HFFc6 (cell line): ENCODE data around the gene LMTK2. TPM values are rescaled to one million over a fixed set of nuclear protein-coding genes. Genes with fewer than 3 reads are reported as not detected.

Experiments
- DNase-seq: peaks from one replicate; pipeline ENCODE4 v3.0.0-alpha.2; 2018
- H3K27ac Mint-ChIP-seq: 2 replicates; pipeline ENCODE4 v1.8.0; 2020; ENCODE audit warnings: mild to moderate bottlenecking, mixed read lengths
- H3K27me3 Mint-ChIP-seq: 2 replicates; pipeline ENCODE4 v1.8.0; 2021; ENCODE audit warnings: mild to moderate bottlenecking, moderate library complexity, mixed read lengths; ENCODE audit not compliant: insufficient read depth
- H3K36me3 Mint-ChIP-seq: 2 replicates; pipeline ENCODE4 v1.8.0; 2021; ENCODE audit warnings: low read depth, mixed read lengths
- H3K4me1 Mint-ChIP-seq: 2 replicates; pipeline ENCODE4 v1.8.0; 2020; ENCODE audit warnings: low read depth, mixed read lengths
- H3K4me3 Mint-ChIP-seq: 2 replicates; pipeline ENCODE4 v1.8.0; 2020; ENCODE audit warnings: mild to moderate bottlenecking, moderate library complexity, mixed read lengths
- H3K9me3 Mint-ChIP-seq: 2 replicates; pipeline ENCODE4 v1.8.0; 2020; ENCODE audit warnings: mild to moderate bottlenecking, mixed read lengths
- CTCF ChIP-seq: fragments of 200-600 bp; sonication (generic); IDR thresholded peaks from 2 replicates; pipeline ENCODE4 v1.5.0; 2021; ENCODE audit warnings: antibody characterized with exemption, mild to moderate bottlenecking
- total RNA-seq, 6 experiments: library from RNA; stranded (reverse); fragmentation: NEBNext Ultra II Directional; extraction: Animal tissue kit (Norgen Biotek cat#: 25700); gene quantifications; 2 replicates in 1 of 6; 3 replicates in 5 of 6; pipeline ENCODE4 v1.2.3, GENCODE V29; 2021

Gene LMTK2
- total RNA-seq, 6 experiments from 2014 or later: 9.2 to 13.5 (median 10.0) TPM

GRCh38 chr7:98230746-98231471 is 124.2 kb downstream of the LMTK2 start:
- no peaks in the 10 kb centered on the region for H3K9me3 Mint-ChIP-seq
- TF ChIP-seq CTCF: no peak
- no peak for DNase-seq
- no peaks in the 10 kb centered on the region for H3K4me1 Mint-ChIP-seq
- H3K36me3 Mint-ChIP-seq: peaks cover 13% of the 10 kb centered on the region; the same call in 1 of the 2 replicates
- no peak overlapping the region for H3K4me3 Mint-ChIP-seq
- no peaks in the 10 kb centered on the region for H3K27me3 Mint-ChIP-seq
- no peak overlapping the region for H3K27ac Mint-ChIP-seq

GRCh38 chr7:98231493-98232262 is 125.0 kb downstream of the LMTK2 start:
- Mint-ChIP-seq H3K4me3 (no peak overlapping the region), H3K27me3 (no peaks in the 10 kb centered on the region), H3K4me1 (no peaks in the 10 kb centered on the region), H3K36me3 (0 out of 2 replicates have a peak, but pooled peaks cover 9% of the 10 kb centered on the region), H3K27ac (no peak overlapping the region), H3K9me3 (no peaks in the 10 kb centered on the region)
- no peak for DNase-seq
- TF ChIP-seq CTCF: no peak

- Mint-ChIP-seq H3K9me3 (no peaks in the 10 kb centered on the region), H3K27ac (no peak overlapping the region), H3K36me3 (0 out of 2 replicates have a peak, but pooled peaks cover 9% of the 10 kb centered on the region), H3K27me3 (no peaks in the 10 kb centered on the region), H3K4me1 (no peaks in the 10 kb centered on the region), H3K4me3 (no peak overlapping the region)
- no peak for TF ChIP-seq CTCF
- DNase-seq: no peak
These were observed 125.6 kb downstream of the LMTK2 start for GRCh38 chr7:98232263-98232585.

- Mint-ChIP-seq H3K27ac (no peak overlapping the region), H3K4me1 (no peaks in the 10 kb centered on the region), H3K36me3 (0 out of 2 replicates have a peak, but pooled peaks cover 9% of the 10 kb centered on the region), H3K27me3 (no peaks in the 10 kb centered on the region), H3K9me3 (no peaks in the 10 kb centered on the region), H3K4me3 (no peak overlapping the region)
- no peak for TF ChIP-seq CTCF
- DNase-seq: no peak
These were observed 126.1 kb downstream of the LMTK2 start for GRCh38 chr7:98232799-98233198.

- H3K36me3 Mint-ChIP-seq: peaks cover 9% of the 10 kb centered on the region; the same call in 1 of the 2 replicates
- no peaks in the 10 kb centered on the region for H3K27me3 Mint-ChIP-seq
- no peak for DNase-seq
- no peak overlapping the region for H3K27ac Mint-ChIP-seq
- H3K9me3 Mint-ChIP-seq: no peaks in the 10 kb centered on the region
- H3K4me1 Mint-ChIP-seq: peaks cover under 1% of the 10 kb centered on the region; the same call in 1 of the 2 replicates
- TF ChIP-seq CTCF: no peak
- H3K4me3 Mint-ChIP-seq: no peak overlapping the region
These were observed 126.8 kb downstream of the LMTK2 start for GRCh38 chr7:98233219-98234070.
